HG02642 (cell line): ENCODE results near the gene FOXL3.
"Not testable (repeated sequence)": the region's sequence is repeated elsewhere in the genome, so short reads cannot be mapped to it uniquely, and the experiment has no call there.

Experiments used
- ATAC-seq: cut with Tn5 transposase; IDR thresholded peaks from one replicate; pipeline ENCODE4 v1.9.1; 2021; ENCODE audit warnings: mild to moderate bottlenecking; ENCODE audit not compliant: unreplicated experiment, poor library complexity

Gene FOXL3

DNA sequence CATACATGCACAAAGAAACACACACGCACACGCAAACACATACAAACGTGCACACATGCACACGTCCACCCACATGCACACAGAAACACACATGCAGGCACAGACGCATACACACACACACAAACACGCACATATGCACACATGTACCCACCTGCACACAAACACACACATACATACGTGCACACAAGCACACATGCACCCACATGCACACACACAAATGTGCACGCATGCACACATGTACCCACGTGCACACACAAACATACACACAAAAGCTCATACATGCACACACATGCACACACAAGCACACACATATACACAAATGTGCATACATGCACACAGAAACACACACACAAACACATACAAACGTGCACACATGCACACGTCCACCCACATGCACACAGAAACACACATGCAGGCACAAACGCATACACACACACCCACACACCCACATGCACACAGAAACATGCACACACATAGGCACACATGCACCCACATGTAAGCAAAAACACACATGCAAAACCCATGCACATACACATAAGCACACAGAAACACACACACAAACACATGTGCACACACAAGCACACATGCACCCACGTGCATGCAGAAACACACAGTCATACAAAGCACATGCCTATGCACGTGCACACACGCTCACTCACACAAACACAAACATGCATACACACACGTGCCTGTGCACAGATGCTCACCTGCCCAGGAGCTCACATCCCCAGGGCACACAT, 44.8 kb downstream of the FOXL3 start:
- ATAC-seq, result no peak

DNA sequence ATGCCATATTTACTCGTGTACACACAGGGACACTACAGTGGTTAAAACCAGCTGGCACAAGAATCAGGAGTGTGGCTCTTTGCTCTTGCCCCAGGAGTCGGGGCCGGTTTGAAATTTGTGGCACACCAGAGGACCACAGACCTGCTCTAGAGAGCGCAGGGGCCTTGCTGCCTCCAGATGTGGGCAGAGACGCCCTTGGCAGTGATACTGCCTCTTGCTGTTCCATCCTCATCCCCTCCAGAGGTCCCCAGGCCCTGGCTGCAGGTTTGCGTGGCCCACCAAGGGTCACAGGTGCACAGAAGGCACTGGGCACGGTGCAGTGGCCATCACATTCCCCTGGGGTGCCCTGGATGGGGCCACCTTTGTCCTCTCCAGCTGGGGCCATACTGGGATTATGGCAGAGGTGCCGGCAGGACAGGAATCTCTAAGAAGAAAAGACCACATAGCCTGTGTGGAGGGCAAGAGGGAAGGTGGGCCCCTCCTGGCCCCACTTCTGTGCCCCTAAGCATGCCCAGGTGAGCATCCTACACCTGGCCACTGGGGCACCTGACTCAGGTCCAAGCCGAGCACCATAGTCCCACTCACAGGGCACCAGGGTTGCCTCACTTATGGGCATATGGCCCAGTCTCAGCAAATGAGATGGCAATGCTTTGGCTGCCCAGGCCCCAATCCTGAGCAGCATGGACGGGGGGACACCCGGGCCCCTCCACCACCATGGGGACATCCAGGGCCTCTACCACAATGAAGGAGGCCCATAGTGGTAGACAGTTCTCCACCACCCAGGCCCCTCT, 45.6 kb downstream of the FOXL3 start:
- ATAC-seq, result no peak

DNA sequence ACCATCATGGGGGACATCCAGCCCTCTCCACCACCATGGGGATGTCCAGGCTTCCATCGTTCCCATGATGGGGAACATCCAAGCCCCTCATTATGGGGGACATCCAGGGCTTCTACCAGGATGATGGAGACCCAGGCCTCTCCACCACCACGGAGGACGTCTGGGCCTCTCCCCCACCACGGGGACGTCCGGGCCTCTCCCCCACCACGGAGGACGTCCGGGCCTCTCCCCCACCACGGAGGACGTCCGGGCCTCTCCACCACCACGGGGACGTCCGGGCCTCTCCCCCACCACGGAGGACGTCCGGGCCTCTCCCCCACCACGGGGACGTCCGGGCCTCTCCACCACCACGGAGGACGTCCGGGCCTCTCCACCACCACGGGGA, 46.2 kb downstream of the FOXL3 start:
- not testable (repeated sequence) for ATAC-seq

GRCh38 chr7:336810-337566, 47.0 kb downstream of the FOXL3 start:
- no peak for ATAC-seq

DNA sequence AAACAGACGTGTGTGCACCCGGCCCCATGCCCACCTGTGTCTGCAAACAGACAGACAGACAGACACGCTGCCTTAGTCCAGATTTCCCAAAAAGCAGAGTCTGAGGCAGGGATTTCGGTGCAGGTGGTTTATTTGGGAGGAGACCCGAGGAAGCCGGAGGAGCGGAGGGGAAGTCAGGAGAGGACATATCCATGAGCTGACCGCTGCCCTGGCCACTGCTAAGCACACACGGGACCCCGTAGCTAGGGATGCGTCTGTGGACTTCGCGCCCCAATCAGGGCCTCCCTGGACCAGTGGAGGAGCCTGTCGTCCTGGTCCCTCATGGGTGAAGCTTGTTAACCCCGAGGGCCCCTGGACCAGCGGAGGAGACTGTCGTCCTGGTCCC, 47.6 kb downstream of the FOXL3 start:
- ATAC-seq, result no peak

DNA sequence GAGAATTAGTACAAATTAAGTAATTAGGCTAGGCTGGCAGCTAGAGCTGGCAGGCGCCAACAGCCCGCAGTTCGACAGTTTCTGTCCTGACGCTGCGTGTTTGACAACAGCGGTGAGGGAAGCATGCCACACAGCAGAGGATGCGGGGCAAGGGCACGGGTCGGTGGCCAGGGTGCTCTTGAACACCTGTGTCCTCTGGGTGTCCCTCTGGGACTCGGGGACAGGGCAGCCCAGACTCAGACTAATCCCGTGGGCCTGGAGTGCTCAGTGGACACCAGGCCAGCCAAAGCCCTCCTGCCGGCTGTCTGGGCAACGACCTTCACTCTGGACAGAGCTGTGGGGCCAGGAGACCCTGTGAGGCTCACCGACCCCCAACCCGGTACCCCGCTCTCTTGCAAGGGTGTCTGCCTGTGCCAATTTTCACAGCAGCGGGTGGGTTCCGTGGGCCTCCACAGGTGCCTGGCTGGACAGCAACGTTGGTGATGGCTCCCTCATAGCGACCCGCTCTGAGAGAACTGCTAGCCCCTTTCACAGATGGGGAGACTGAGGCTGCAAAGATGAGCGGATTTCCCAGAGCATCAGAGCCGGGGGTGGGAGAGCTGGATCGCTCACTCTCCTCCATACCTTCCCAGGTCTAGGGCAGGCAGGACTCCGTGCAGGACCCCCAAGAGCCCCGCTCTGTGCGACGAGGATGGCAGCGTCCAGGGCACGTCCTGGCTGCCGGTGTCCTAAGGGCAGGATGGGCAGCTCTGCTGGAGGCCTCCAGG, 48.5 kb downstream of the FOXL3 start:
- ATAC-seq, result no peak

DNA sequence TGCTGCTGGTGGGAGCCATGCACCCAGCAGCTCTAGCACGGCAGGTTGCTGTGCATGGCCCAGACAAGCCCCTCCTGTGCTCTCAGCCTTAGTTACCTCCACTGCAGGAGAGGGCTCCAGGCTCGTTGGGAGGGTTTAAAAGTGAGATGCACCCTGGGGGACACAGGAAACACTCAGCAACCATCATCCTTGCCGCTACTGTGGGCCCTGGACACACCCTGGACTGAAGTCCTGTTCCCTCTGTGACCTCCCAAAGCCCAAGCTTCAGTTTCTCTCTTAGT, 49.0 kb downstream of the FOXL3 start:
- no peak for ATAC-seq

GRCh38 chr7:339696-340095, 49.7 kb downstream of the FOXL3 start:
- no peak for ATAC-seq

GRCh38 chr7:340200-340937, 50.4 kb downstream of the FOXL3 start:
- no peak for ATAC-seq
